A549 (cell line): Measurements from ENCODE around the gene NKTR.

Experiments used
- CBX8 ChIP-seq: fragments of 200-600 bp; sonication (generic); IDR thresholded peaks from 2 replicates; pipeline ENCODE4 v1.6.1; 2016
- CHD2 ChIP-seq: fragments of 150-350 bp; IDR thresholded peaks from 2 replicates; pipeline ENCODE4 v1.6.1; 2014; ENCODE audit warnings: low read length; ENCODE audit not compliant: partially characterized antibody
- CTCF ChIP-seq: fragments of >200 bp; sonication (Bioruptor Twin); formaldehyde crosslinking; IDR thresholded peaks from 3 replicates; pipeline ENCODE4 v1.5.1; 2016
- EP300 ChIP-seq, 2 experiments: fragments of >200 bp; sonication (Bioruptor Twin); formaldehyde crosslinking; IDR thresholded peaks; 2 replicates in 1 of 2; 3 replicates in 1 of 2; pipeline ENCODE4 v1.6.1; 2016 to 2017
- HDAC2 ChIP-seq: fragments of 200-600 bp; sonication (generic); IDR thresholded peaks from 2 replicates; pipeline ENCODE4 v1.6.1; 2016
- HOXA7 ChIP-seq: fragments of 250-450 bp; sonication (Bioruptor Pico); IDR thresholded peaks from 2 replicates; pipeline ENCODE4 v1.5.0; 2020; ENCODE audit warnings: mild to moderate bottlenecking, moderate library complexity
- JUN ChIP-seq, 2 experiments: fragments of >200 bp; sonication (Bioruptor Twin); formaldehyde crosslinking; IDR thresholded peaks; 2 replicates in 1 of 2; 3 replicates in 1 of 2; pipeline ENCODE4 v1.6.1; 2016 to 2017
- MAFK ChIP-seq: fragments of 450-650 bp; IDR thresholded peaks from 2 replicates; pipeline ENCODE4 v1.6.1; 2014; ENCODE audit not compliant: partially characterized antibody
- POLR2A ChIP-seq: IDR thresholded peaks from 2 replicates; pipeline ENCODE4 v1.6.1; 2012; ENCODE audit warnings: mild to moderate bottlenecking, low read length
- TF ChIP-seq, protein P1 (sequence below): fragments of 200-600 bp; sonication (generic); IDR thresholded peaks from 2 replicates; pipeline ENCODE4 v1.6.1; 2016; ENCODE audit warnings: antibody characterized with exemption, mild to moderate bottlenecking, moderate library complexity
- TF ChIP-seq, protein P2 (sequence below): fragments of 150-350 bp; IDR thresholded peaks from 2 replicates; pipeline ENCODE4 v1.6.1; 2014; ENCODE audit warnings: low read depth, mild to moderate bottlenecking, low read length

DNA sequence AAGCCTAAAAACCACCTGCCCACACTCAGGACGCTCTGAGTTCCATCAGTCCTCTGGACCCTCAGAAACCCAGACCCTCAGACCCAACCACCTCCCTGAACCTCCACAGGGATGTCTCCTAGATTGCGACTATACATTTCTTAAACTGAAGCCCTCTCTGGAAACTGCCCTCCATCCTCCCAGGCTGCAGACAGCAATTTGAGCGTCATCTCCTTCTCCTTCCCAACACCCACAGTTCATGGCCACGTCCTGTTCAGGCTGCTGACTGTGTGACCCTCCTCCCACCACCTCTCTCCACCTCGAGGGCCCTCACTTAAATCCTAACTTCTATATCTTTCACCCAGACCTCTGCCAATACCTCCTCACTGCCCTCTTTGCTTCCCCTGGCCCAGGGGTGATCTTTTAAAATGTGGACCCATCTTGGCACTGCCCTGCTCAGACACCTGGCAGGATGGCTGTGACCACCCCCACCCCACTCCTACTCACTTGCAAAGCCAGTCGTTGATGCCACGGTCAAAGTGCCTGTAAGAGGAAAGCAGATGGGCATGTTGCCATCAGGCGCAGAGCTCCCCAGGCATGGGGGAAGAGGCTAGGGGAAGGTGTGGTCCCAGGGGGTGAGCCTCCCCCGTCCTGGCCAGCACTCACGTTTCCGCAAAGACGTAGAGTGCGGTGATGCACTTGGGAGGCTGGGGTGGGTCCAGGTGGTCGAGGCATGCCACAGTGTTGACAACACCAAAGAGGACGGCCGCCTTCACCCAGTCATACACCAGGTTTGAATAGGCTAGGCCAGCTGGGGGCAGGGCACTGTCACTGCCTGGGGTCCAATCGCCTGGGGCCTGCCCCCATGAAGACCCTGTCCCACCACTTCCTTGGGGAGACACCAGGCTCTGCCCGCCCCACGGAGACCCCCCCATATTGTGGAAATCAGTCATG, 96.1 kb downstream of the NKTR start:
- TF ChIP-seq CHD2 (no peak), POLR2A (no peak), HDAC2 (no peak), CTCF (no peak), JUN (IDR thresholded peaks at IDR 0.05) (no peak), EP300 (IDR thresholded peaks at IDR 0.05) (no peak), HOXA7 (CRISPR knock-in tag) (no peak), MAFK (no peak), CBX8 (no peak)
- TF ChIP-seq, protein P1, sequence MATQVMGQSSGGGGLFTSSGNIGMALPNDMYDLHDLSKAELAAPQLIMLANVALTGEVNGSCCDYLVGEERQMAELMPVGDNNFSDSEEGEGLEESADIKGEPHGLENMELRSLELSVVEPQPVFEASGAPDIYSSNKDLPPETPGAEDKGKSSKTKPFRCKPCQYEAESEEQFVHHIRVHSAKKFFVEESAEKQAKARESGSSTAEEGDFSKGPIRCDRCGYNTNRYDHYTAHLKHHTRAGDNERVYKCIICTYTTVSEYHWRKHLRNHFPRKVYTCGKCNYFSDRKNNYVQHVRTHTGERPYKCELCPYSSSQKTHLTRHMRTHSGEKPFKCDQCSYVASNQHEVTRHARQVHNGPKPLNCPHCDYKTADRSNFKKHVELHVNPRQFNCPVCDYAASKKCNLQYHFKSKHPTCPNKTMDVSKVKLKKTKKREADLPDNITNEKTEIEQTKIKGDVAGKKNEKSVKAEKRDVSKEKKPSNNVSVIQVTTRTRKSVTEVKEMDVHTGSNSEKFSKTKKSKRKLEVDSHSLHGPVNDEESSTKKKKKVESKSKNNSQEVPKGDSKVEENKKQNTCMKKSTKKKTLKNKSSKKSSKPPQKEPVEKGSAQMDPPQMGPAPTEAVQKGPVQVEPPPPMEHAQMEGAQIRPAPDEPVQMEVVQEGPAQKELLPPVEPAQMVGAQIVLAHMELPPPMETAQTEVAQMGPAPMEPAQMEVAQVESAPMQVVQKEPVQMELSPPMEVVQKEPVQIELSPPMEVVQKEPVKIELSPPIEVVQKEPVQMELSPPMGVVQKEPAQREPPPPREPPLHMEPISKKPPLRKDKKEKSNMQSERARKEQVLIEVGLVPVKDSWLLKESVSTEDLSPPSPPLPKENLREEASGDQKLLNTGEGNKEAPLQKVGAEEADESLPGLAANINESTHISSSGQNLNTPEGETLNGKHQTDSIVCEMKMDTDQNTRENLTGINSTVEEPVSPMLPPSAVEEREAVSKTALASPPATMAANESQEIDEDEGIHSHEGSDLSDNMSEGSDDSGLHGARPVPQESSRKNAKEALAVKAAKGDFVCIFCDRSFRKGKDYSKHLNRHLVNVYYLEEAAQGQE: no peak
- TF ChIP-seq, protein P2, sequence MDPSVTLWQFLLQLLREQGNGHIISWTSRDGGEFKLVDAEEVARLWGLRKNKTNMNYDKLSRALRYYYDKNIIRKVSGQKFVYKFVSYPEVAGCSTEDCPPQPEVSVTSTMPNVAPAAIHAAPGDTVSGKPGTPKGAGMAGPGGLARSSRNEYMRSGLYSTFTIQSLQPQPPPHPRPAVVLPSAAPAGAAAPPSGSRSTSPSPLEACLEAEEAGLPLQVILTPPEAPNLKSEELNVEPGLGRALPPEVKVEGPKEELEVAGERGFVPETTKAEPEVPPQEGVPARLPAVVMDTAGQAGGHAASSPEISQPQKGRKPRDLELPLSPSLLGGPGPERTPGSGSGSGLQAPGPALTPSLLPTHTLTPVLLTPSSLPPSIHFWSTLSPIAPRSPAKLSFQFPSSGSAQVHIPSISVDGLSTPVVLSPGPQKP: no peak
